GM12892 (cell line): ENCODE results near the gene WDR1. TPM values are rescaled to one million over a fixed set of nuclear protein-coding genes. Genes with fewer than 3 reads are reported as not detected.

ENCODE experiments used
- DNase-seq: peaks from one replicate; pipeline ENCODE4 v3.0.0; 2011; ENCODE audit not compliant: insufficient read length
- FAIRE-seq: peaks from 2 replicates; lab custom pipeline; 2011; peaks lifted over from hg19 to GRCh38; lab: Jason Lieb, UNC
- POLR2A ChIP-seq: IDR thresholded peaks from 2 replicates; pipeline ENCODE4 v1.6.1; 2011; ENCODE audit warnings: low read depth, low read length, control low read depth
- POLR2AphosphoS5 ChIP-seq: IDR thresholded peaks from 2 replicates; pipeline ENCODE4 v1.6.1; 2011; ENCODE audit warnings: low read depth, low read length, control low read depth
- TAF1 ChIP-seq: IDR thresholded peaks from 2 replicates; pipeline ENCODE4 v1.6.1; 2011; ENCODE audit warnings: low read depth, mild to moderate bottlenecking, control low read depth, low read length, borderline replicate concordance
- polyA plus RNA-seq: library from polyadenylated mRNA; unstranded; fragments of >200 nt; gene quantifications from one replicate; pipeline ENCODE4 v1.2.1, GENCODE V29; 2012; ENCODE audit warnings: missing spikeins, inconsistent platforms; ENCODE audit not compliant: missing spikeins

Gene WDR1
- 137 TPM for polyA plus RNA-seq

GRCh38 chr4:10116569-10117358 is at the start of gene WDR1:
Gene WDR1, minus strand, starts transcription at chr4:10116799. Its CDS starts 133 bp downstream, at chr4:10116666.
- FAIRE-seq (peak; percentile 94), DNase-seq (peak; percentile 93)
- TF ChIP-seq TAF1 (peak; percentile 93), POLR2AphosphoS5 (peak; percentile 98), POLR2A (peak; percentile 98)

- DNase-seq (no peak), FAIRE-seq (no peak)
- TF ChIP-seq POLR2A, result no peak
Observed at GRCh38 chr4:10164877-10165283, 48.3 kb upstream of the WDR1 start.

GRCh38 chr4:10163296-10163695 is 46.7 kb upstream of the WDR1 start:
- TF ChIP-seq POLR2AphosphoS5, result no peak
- TF ChIP-seq POLR2A, result no peak
- no peak for TF ChIP-seq TAF1
- DNase-seq, result no peak
- no peak for FAIRE-seq

- FAIRE-seq (no peak), DNase-seq (no peak)
- TF ChIP-seq POLR2A (no peak), POLR2AphosphoS5 (no peak), TAF1 (no peak)
Observed at GRCh38 chr4:10162341-10163000, 45.9 kb upstream of the WDR1 start.

GRCh38 chr4:10161840-10162239 is 45.2 kb upstream of the WDR1 start:
- DNase-seq (no peak), FAIRE-seq (no peak)
- TF ChIP-seq POLR2A (no peak), TAF1 (no peak), POLR2AphosphoS5 (no peak)

- FAIRE-seq (no peak), DNase-seq (no peak)
- no peak for TF ChIP-seq TAF1
- no peak for TF ChIP-seq POLR2A
- TF ChIP-seq POLR2AphosphoS5, result no peak
Observed at GRCh38 chr4:10161146-10161545, 44.5 kb upstream of the WDR1 start.

- no peak for DNase-seq
- no peak for FAIRE-seq
- no peak for TF ChIP-seq POLR2AphosphoS5
- TF ChIP-seq TAF1, result no peak
- no peak for TF ChIP-seq POLR2A
Observed at GRCh38 chr4:10160281-10160856, 43.8 kb upstream of the WDR1 start.

DNA sequence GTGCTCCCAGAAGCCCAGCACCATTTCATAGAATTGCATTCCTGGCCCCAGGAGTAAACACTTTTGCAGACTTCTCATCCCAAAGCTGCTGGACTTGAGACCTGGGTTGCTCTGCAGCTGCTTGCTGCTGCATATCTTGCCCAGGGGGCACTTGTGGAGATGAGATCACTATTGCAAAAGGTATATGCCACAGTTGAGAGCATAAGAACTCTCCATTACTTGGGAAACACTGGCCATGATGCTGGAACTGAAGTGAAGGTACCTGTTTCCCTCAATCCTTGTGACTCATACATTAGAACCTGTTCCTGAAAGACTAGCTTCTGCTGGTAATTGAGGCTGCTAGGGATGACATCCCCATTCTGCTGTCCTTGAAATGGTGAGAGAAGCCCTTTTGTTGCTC is 43.1 kb upstream of the WDR1 start:
- DNase-seq, result no peak
- FAIRE-seq, result no peak

GRCh38 chr4:10158333-10158942 is 41.8 kb upstream of the WDR1 start:
- no peak for TF ChIP-seq POLR2A
- no peak for TF ChIP-seq POLR2AphosphoS5
- no peak for TF ChIP-seq TAF1
- DNase-seq, result no peak
- FAIRE-seq, result no peak

More for the DNA sequence above, 43.1 kb upstream of the WDR1 start:
- no peak for TF ChIP-seq POLR2A
- TF ChIP-seq TAF1, result no peak
- TF ChIP-seq POLR2AphosphoS5, result no peak

DNA sequence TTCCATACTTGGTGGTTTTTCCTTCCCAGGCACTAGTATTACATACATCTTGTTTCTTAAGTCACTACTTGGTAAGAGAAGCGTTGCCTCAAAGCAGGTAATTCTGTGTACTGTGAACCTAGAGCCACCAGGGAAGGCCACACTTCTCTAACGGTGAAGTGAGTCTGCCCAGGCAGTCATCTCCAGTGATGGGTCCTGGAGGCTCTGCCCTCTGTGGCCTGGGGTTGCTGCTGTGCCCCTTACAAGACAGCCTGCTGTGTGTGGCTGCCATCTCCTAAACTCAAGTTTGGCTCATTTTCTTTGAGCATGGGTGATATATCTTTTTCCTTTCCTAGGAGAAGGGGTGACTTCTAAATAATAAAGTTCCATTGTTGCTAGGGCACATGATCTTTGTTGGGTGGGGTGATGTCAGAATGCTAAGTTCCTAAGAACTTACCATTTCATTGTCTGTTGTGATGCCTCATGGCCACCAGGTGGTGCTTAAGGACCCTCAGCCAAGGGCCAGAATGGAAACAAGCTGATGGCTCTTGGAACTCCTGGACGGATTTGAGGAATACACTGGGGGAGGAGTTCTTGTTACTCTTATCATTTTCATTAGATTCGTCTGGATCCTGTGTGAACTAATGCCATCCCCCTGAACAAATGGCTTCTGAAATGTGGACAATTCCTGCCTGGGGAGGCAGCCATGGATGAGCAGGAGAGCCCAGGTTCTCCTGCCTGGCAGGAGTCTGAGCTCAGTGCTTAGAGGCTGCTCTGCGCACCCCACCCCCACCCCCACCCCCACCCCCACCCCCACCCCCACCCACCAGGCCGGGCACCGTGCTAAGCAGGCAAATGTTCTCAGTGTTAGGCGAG is 41.1 kb upstream of the WDR1 start:
- no peak for FAIRE-seq
- no peak for TF ChIP-seq POLR2A
- TF ChIP-seq TAF1, result no peak
- TF ChIP-seq POLR2AphosphoS5, result no peak
- DNase-seq, result peak; percentile 44
